Measurements from ENCODE around the gene F8.

DNA sequence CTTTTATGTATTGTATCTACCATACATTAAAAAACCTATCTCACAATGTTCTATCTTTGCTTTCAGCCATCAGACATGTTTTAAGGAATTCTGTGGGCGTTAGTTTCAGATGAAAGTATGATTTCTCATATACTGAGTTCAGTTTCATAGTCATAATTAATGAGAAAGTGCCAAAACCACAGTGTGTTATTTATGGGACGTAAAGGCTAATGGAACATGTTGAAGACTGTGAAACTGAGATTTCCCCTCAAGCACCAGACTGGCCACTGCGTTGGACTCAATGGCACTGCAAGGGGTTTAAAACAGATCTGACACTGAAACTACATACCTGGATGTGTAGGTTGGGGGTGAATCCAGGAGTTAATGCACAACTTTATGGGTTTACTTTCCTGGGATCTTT lies 32.0 kb downstream of the F8 start:
- TF ChIP-seq, protein P1, sequence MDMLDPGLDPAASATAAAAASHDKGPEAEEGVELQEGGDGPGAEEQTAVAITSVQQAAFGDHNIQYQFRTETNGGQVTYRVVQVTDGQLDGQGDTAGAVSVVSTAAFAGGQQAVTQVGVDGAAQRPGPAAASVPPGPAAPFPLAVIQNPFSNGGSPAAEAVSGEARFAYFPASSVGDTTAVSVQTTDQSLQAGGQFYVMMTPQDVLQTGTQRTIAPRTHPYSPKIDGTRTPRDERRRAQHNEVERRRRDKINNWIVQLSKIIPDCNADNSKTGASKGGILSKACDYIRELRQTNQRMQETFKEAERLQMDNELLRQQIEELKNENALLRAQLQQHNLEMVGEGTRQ (IDR thresholded peaks at IDR 0.05; ENCODE audit: borderline replicate concordance, low read depth, low read length), result no peak
- no peak for TF ChIP-seq SMARCA5 (IDR thresholded peaks at IDR 0.05)
- TF ChIP-seq RBBP5 (conservative IDR thresholded peaks at IDR 0.05), result no peak
- TF ChIP-seq SMAD1 (IDR thresholded peaks at IDR 0.05; ENCODE audit: low read depth, partially characterized antibody), result no peak
- TF ChIP-seq, protein P2, sequence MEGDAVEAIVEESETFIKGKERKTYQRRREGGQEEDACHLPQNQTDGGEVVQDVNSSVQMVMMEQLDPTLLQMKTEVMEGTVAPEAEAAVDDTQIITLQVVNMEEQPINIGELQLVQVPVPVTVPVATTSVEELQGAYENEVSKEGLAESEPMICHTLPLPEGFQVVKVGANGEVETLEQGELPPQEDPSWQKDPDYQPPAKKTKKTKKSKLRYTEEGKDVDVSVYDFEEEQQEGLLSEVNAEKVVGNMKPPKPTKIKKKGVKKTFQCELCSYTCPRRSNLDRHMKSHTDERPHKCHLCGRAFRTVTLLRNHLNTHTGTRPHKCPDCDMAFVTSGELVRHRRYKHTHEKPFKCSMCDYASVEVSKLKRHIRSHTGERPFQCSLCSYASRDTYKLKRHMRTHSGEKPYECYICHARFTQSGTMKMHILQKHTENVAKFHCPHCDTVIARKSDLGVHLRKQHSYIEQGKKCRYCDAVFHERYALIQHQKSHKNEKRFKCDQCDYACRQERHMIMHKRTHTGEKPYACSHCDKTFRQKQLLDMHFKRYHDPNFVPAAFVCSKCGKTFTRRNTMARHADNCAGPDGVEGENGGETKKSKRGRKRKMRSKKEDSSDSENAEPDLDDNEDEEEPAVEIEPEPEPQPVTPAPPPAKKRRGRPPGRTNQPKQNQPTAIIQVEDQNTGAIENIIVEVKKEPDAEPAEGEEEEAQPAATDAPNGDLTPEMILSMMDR (IDR thresholded peaks at IDR 0.05 in 2 of 3, conservative IDR thresholded peaks at IDR 0.05 in 1 of 3; ENCODE audit: control insufficient read depth in 2 of 3, extremely low read depth in 1 of 3, insufficient read depth in 1 of 3, low read depth in 3 of 3, low read length in 3 of 3), result no peak
- no peak for TF ChIP-seq NR2C2 (IDR thresholded peaks at IDR 0.05; ENCODE audit: borderline replicate concordance, control insufficient read depth, insufficient read length, low read depth)
- TF ChIP-seq, protein P3, sequence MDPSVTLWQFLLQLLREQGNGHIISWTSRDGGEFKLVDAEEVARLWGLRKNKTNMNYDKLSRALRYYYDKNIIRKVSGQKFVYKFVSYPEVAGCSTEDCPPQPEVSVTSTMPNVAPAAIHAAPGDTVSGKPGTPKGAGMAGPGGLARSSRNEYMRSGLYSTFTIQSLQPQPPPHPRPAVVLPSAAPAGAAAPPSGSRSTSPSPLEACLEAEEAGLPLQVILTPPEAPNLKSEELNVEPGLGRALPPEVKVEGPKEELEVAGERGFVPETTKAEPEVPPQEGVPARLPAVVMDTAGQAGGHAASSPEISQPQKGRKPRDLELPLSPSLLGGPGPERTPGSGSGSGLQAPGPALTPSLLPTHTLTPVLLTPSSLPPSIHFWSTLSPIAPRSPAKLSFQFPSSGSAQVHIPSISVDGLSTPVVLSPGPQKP (IDR thresholded peaks at IDR 0.05; ENCODE audit: low read depth, low read length), result no peak
- no peak for TF ChIP-seq POLR2A (IDR thresholded peaks at IDR 0.05; ENCODE audit: low read depth, low read length)
- TF ChIP-seq HDGF (IDR thresholded peaks at IDR 0.05), result no peak
- TF ChIP-seq NFYB (IDR thresholded peaks at IDR 0.05; ENCODE audit: insufficient read depth, low read depth, low read length), result no peak
- no peak for TF ChIP-seq ZNF274 (IDR thresholded peaks at IDR 0.05; ENCODE audit: insufficient read depth, insufficient read length)
